Measurements from ENCODE around the gene LHFPL2.

Gene LHFPL2

GRCh38 chr5:78610636-78611035 lies 37.9 kb downstream of the LHFPL2 start:
- Histone ChIP-seq H3K27ac (replicated peaks) (no peak overlapping the region), H3K27me3 (ENCODE audit: insufficient read depth, poor library complexity, severe bottlenecking) (no peaks in the 10 kb centered on the region), H3K4me3 (replicated peaks; ENCODE audit: insufficient read depth, low read length) (no peak overlapping the region)
- no peak for TF ChIP-seq SPI1 (IDR thresholded peaks at IDR 0.05; ENCODE audit: borderline replicate concordance, low read depth)
- no peak for TF ChIP-seq GABPA (IDR thresholded peaks at IDR 0.05; ENCODE audit: low read depth)
- no peak for TF ChIP-seq POLR2AphosphoS5 (IDR thresholded peaks at IDR 0.05; ENCODE audit: low read depth)
- TF ChIP-seq, protein P1, sequence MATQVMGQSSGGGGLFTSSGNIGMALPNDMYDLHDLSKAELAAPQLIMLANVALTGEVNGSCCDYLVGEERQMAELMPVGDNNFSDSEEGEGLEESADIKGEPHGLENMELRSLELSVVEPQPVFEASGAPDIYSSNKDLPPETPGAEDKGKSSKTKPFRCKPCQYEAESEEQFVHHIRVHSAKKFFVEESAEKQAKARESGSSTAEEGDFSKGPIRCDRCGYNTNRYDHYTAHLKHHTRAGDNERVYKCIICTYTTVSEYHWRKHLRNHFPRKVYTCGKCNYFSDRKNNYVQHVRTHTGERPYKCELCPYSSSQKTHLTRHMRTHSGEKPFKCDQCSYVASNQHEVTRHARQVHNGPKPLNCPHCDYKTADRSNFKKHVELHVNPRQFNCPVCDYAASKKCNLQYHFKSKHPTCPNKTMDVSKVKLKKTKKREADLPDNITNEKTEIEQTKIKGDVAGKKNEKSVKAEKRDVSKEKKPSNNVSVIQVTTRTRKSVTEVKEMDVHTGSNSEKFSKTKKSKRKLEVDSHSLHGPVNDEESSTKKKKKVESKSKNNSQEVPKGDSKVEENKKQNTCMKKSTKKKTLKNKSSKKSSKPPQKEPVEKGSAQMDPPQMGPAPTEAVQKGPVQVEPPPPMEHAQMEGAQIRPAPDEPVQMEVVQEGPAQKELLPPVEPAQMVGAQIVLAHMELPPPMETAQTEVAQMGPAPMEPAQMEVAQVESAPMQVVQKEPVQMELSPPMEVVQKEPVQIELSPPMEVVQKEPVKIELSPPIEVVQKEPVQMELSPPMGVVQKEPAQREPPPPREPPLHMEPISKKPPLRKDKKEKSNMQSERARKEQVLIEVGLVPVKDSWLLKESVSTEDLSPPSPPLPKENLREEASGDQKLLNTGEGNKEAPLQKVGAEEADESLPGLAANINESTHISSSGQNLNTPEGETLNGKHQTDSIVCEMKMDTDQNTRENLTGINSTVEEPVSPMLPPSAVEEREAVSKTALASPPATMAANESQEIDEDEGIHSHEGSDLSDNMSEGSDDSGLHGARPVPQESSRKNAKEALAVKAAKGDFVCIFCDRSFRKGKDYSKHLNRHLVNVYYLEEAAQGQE (IDR thresholded peaks at IDR 0.05; ENCODE audit: insufficient replicate concordance, low read depth): no peak
- TF ChIP-seq, protein P2, sequence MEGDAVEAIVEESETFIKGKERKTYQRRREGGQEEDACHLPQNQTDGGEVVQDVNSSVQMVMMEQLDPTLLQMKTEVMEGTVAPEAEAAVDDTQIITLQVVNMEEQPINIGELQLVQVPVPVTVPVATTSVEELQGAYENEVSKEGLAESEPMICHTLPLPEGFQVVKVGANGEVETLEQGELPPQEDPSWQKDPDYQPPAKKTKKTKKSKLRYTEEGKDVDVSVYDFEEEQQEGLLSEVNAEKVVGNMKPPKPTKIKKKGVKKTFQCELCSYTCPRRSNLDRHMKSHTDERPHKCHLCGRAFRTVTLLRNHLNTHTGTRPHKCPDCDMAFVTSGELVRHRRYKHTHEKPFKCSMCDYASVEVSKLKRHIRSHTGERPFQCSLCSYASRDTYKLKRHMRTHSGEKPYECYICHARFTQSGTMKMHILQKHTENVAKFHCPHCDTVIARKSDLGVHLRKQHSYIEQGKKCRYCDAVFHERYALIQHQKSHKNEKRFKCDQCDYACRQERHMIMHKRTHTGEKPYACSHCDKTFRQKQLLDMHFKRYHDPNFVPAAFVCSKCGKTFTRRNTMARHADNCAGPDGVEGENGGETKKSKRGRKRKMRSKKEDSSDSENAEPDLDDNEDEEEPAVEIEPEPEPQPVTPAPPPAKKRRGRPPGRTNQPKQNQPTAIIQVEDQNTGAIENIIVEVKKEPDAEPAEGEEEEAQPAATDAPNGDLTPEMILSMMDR (IDR thresholded peaks at IDR 0.05; ENCODE audit: insufficient read depth, low read length): no peak
- no peak for DNase-seq (ENCODE audit: low read depth in 1 of 2, low spot score in 1 of 2)

GRCh38 chr5:78610163-78610583 lies 38.4 kb downstream of the LHFPL2 start:
- TF ChIP-seq, protein P1 (IDR thresholded peaks at IDR 0.05; ENCODE audit: insufficient replicate concordance, low read depth): no peak
- no peak for TF ChIP-seq POLR2AphosphoS5 (IDR thresholded peaks at IDR 0.05; ENCODE audit: low read depth)
- TF ChIP-seq SPI1 (IDR thresholded peaks at IDR 0.05; ENCODE audit: borderline replicate concordance, low read depth): no peak
- TF ChIP-seq, protein P2 (IDR thresholded peaks at IDR 0.05; ENCODE audit: insufficient read depth, low read length): no peak
- no peak for TF ChIP-seq GABPA (IDR thresholded peaks at IDR 0.05; ENCODE audit: low read depth)
- DNase-seq (ENCODE audit: low read depth in 1 of 2, low spot score in 1 of 2): no peak
- H3K27me3 ChIP-seq (ENCODE audit: insufficient read depth, poor library complexity, severe bottlenecking): no peaks in the 10 kb centered on the region
- no peak overlapping the region for H3K4me3 ChIP-seq (replicated peaks; ENCODE audit: insufficient read depth, low read length)
- H3K27ac ChIP-seq (replicated peaks): no peak overlapping the region

GRCh38 chr5:78607864-78608263 lies 40.7 kb downstream of the LHFPL2 start:
- Histone ChIP-seq H3K4me3 (replicated peaks; ENCODE audit: insufficient read depth, low read length) (no peak overlapping the region), H3K27ac (replicated peaks) (no peak overlapping the region), H3K27me3 (ENCODE audit: insufficient read depth, poor library complexity, severe bottlenecking) (no peaks in the 10 kb centered on the region)
- no peak for DNase-seq (ENCODE audit: low read depth in 1 of 2, low spot score in 1 of 2)
- TF ChIP-seq, protein P1 (IDR thresholded peaks at IDR 0.05; ENCODE audit: insufficient replicate concordance, low read depth): no peak
- no peak for TF ChIP-seq POLR2AphosphoS5 (IDR thresholded peaks at IDR 0.05; ENCODE audit: low read depth)
- TF ChIP-seq, protein P2 (IDR thresholded peaks at IDR 0.05; ENCODE audit: insufficient read depth, low read length): no peak
- no peak for TF ChIP-seq SPI1 (IDR thresholded peaks at IDR 0.05; ENCODE audit: borderline replicate concordance, low read depth)
- no peak for TF ChIP-seq GABPA (IDR thresholded peaks at IDR 0.05; ENCODE audit: low read depth)
